Activated naive CD4-positive, alpha-beta T cell treated with anti-CD3 and anti-CD28 coated beads, Interleukin-2, amount 50 U/mL, for 16 hours (primary cell): ENCODE results near the gene PPP1R9A.
"Not testable (repeated sequence)": the region's sequence is repeated elsewhere in the genome, so short reads cannot be mapped to it uniquely, and the experiment has no call there.

Experiments used
- DNase-seq: peaks from one replicate; pipeline ENCODE4 v3.0.0-alpha.2; 2020

The PPP1R9A gene

GRCh38 chr7:94980418-94981142 is 73.2 kb downstream of the PPP1R9A start:
- DNase-seq, result no peak

- DNase-seq, result no peak
These were observed 88.5 kb downstream of the PPP1R9A start for GRCh38 chr7:94995921-94996320.

- no peak for DNase-seq
These were observed 89.0 kb downstream of the PPP1R9A start for GRCh38 chr7:94996369-94996768.

GRCh38 chr7:94997547-94997946 is 90.2 kb downstream of the PPP1R9A start:
- DNase-seq, result no peak

GRCh38 chr7:94998266-94999068 is 91.1 kb downstream of the PPP1R9A start:
- DNase-seq, result no peak

- no peak for DNase-seq
These were observed 91.6 kb downstream of the PPP1R9A start for GRCh38 chr7:94999069-94999351.

GRCh38 chr7:94999601-95000000 is 92.2 kb downstream of the PPP1R9A start:
- not testable (repeated sequence) for DNase-seq

GRCh38 chr7:95001258-95001657 is 93.9 kb downstream of the PPP1R9A start:
- no peak for DNase-seq

GRCh38 chr7:95001815-95002561 is 94.6 kb downstream of the PPP1R9A start:
- DNase-seq, result no peak

- DNase-seq, result no peak
These were observed 95.4 kb downstream of the PPP1R9A start for GRCh38 chr7:95002775-95003174.

- no peak for DNase-seq
These were observed 97.3 kb downstream of the PPP1R9A start for GRCh38 chr7:95004618-95005247.

GRCh38 chr7:95006010-95006409 is 98.6 kb downstream of the PPP1R9A start:
- DNase-seq, result no peak

GRCh38 chr7:95008773-95009172 is 101.4 kb downstream of the PPP1R9A start:
- not testable (repeated sequence) for DNase-seq

GRCh38 chr7:95011146-95011928 is 103.9 kb downstream of the PPP1R9A start:
- no peak for DNase-seq

- DNase-seq, result no peak
These were observed 104.6 kb downstream of the PPP1R9A start for GRCh38 chr7:95011995-95012394.

GRCh38 chr7:95018021-95018420 is 110.6 kb downstream of the PPP1R9A start:
- no peak for DNase-seq

- DNase-seq, result no peak
These were observed 118.6 kb downstream of the PPP1R9A start for GRCh38 chr7:95026018-95026417.

- DNase-seq, result no peak
These were observed 119.2 kb downstream of the PPP1R9A start for GRCh38 chr7:95026421-95027072.

- no peak for DNase-seq
These were observed 120.0 kb downstream of the PPP1R9A start for GRCh38 chr7:95027234-95027872.

GRCh38 chr7:95028683-95029082 is 121.3 kb downstream of the PPP1R9A start:
- DNase-seq, result no peak

GRCh38 chr7:95035295-95035694 is 127.9 kb downstream of the PPP1R9A start:
- no peak for DNase-seq
